Measurements from ENCODE around the gene TMEM135.
"Not testable (repeated sequence)": the region's sequence is repeated elsewhere in the genome, so short reads cannot be mapped to it uniquely, and the experiment has no call there.

TMEM135 gene

DNA sequence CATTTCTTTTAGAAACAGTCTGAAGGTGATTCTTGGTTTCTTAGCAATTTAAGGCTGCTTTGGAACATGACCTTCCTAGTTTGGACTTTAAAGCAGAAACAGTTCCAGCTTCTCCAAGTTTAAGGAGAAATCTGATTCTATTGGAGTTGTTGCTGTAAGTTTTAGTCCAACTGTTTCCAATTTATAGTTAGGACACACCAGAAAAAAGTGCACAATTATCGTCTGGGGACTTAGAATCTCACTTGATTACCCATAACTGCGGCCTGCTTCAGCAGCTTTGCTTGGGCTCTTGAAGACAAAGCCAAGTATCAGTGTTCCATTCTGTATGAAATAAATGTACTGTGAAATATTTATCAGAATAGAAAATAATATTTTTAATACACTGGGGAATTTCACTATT is 246.6 kb downstream of the TMEM135 start:
- no peak for TF ChIP-seq TAF1 (IDR thresholded peaks at IDR 0.05; ENCODE audit: borderline replicate concordance, low read depth, low read length)
- TF ChIP-seq POLR2AphosphoS5 (IDR thresholded peaks at IDR 0.05; ENCODE audit: low read depth, low read length), result no peak
- TF ChIP-seq POLR2A (IDR thresholded peaks at IDR 0.05; ENCODE audit: low read depth, low read length), result no peak
- DNase-seq (ENCODE audit: insufficient read length) (no peak), FAIRE-seq (no peak)

DNA sequence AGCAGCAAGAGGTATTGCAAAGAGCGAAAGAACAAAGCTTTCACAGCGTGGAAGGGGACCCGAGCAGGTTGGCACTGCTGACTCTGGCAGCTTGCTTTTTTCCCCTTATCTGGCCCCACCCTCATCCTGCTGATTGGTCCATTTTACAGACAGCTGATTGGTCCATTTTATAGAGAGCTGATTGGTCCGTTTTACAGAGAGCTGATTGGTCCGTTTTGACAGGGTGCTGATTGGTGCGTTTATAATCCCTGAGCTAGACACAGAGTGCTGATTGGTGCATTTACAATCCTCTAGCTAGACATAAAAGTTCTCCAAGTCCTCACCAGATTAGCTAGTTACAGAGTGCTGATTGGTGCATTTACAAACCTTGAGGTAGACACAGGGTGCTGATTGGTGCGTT is 247.9 kb downstream of the TMEM135 start:
- not testable (repeated sequence) for DNase-seq (ENCODE audit: insufficient read length); FAIRE-seq

DNA sequence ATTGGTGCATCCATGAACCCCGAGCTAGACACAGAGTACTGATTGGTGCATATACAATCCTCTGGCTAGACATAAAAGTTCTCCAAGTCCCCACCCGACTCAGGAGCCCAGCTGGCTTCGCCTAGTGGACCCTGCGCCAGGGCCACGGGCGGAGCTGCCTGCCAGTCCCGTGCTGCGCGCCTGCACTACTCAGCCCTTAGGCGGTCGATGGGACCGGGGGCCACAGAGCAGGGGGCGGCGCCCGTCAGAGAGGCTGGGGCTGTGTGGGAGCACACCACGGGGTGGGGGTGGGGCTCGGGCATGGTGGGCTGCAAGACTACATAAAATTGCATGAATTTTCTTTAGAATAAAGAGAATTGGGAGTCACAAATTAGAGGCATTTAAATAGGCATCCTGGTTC is 248.6 kb downstream of the TMEM135 start:
- TF ChIP-seq POLR2A (IDR thresholded peaks at IDR 0.05; ENCODE audit: low read depth, low read length) (no peak), TAF1 (IDR thresholded peaks at IDR 0.05; ENCODE audit: borderline replicate concordance, low read depth, low read length) (no peak), POLR2AphosphoS5 (IDR thresholded peaks at IDR 0.05; ENCODE audit: low read depth, low read length) (no peak)
- no peak for FAIRE-seq
- no peak for DNase-seq (ENCODE audit: insufficient read length)

DNA sequence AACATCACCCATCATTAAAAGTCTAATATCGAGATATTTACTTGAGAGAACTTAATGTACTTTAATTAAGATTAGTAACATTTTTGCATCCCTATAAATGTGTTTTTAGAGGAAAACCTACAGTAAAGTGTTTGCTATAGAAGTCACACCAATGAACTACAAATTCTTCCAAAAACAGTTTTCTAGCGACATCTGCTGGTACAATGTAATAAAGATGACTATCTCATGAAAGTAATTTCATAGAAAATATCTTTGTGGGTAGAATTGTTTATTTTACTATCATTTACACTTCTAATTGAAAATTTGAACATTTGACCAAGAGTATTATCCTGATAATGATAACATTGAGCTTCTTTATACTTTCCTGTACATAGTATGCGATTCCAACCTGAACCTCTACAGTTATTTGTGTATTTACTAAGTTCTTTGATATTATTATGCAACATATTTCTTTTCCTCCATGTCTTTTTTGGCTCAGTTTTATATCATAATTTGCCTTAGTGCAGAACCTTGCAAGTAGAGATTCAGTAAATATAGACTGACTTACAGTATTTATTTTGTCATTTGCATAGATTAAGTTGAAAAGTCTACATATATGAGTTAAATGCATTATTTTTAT is 252.7 kb downstream of the TMEM135 start:
- no peak for TF ChIP-seq POLR2AphosphoS5 (IDR thresholded peaks at IDR 0.05; ENCODE audit: low read depth, low read length)
- no peak for TF ChIP-seq POLR2A (IDR thresholded peaks at IDR 0.05; ENCODE audit: low read depth, low read length)
- FAIRE-seq, result no peak
- no peak for DNase-seq (ENCODE audit: insufficient read length)

DNA sequence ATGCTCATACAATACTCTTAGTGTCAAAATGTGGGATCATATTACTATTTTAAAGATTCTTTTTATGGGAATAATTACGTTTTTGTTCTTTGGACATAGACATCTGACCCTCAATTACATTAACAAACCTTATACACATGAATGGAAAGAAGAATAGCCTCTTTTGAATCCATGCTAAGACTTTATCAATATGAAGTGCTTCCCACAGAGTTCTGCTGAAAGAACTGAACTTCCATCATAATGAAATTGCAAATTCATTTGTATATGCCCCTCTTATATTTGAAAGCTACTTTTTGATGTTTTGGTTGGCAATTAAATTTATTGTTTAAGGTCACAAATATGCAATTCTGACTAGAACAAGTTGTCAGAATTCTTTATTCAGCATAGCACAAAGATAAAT is 254.9 kb downstream of the TMEM135 start:
- FAIRE-seq (no peak), DNase-seq (ENCODE audit: insufficient read length) (no peak)
- no peak for TF ChIP-seq POLR2AphosphoS5 (IDR thresholded peaks at IDR 0.05; ENCODE audit: low read depth, low read length)
- TF ChIP-seq POLR2A (IDR thresholded peaks at IDR 0.05; ENCODE audit: low read depth, low read length), result no peak
- TF ChIP-seq TAF1 (IDR thresholded peaks at IDR 0.05; ENCODE audit: borderline replicate concordance, low read depth, low read length), result no peak

GRCh38 chr11:87295237-87295636 is 257.5 kb downstream of the TMEM135 start:
- no peak for FAIRE-seq
- DNase-seq (ENCODE audit: insufficient read length), result no peak
- TF ChIP-seq POLR2AphosphoS5 (IDR thresholded peaks at IDR 0.05; ENCODE audit: low read depth, low read length) (no peak), TAF1 (IDR thresholded peaks at IDR 0.05; ENCODE audit: borderline replicate concordance, low read depth, low read length) (no peak), POLR2A (IDR thresholded peaks at IDR 0.05; ENCODE audit: low read depth, low read length) (no peak)

DNA sequence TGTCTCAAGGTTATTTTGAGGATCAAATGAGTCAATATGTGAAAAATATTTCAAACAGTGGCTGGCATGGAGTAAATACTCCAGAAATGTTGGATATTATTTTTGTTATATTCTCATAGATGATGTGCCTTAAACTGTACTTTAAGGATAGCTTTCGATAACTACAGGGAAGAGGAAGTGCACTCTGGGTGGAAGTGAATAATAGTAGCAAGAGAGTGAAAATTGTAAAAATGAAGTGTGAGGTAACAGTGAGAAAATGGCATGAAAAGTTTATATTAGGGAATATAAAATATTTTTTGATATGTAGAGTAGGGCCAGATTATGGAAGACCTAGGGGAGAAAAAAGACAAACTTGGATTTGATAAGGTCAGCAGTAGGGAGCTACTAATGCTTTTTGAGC is 258.9 kb downstream of the TMEM135 start:
- DNase-seq (ENCODE audit: insufficient read length) (no peak), FAIRE-seq (no peak)
- TF ChIP-seq POLR2A (IDR thresholded peaks at IDR 0.05; ENCODE audit: low read depth, low read length) (no peak), POLR2AphosphoS5 (IDR thresholded peaks at IDR 0.05; ENCODE audit: low read depth, low read length) (no peak), TAF1 (IDR thresholded peaks at IDR 0.05; ENCODE audit: borderline replicate concordance, low read depth, low read length) (no peak)

GRCh38 chr11:87298155-87298554 is 260.4 kb downstream of the TMEM135 start:
- TF ChIP-seq POLR2AphosphoS5 (IDR thresholded peaks at IDR 0.05; ENCODE audit: low read depth, low read length), result no peak
- no peak for TF ChIP-seq TAF1 (IDR thresholded peaks at IDR 0.05; ENCODE audit: borderline replicate concordance, low read depth, low read length)
- TF ChIP-seq POLR2A (IDR thresholded peaks at IDR 0.05; ENCODE audit: low read depth, low read length), result no peak
- no peak for DNase-seq (ENCODE audit: insufficient read length)
- no peak for FAIRE-seq

DNA sequence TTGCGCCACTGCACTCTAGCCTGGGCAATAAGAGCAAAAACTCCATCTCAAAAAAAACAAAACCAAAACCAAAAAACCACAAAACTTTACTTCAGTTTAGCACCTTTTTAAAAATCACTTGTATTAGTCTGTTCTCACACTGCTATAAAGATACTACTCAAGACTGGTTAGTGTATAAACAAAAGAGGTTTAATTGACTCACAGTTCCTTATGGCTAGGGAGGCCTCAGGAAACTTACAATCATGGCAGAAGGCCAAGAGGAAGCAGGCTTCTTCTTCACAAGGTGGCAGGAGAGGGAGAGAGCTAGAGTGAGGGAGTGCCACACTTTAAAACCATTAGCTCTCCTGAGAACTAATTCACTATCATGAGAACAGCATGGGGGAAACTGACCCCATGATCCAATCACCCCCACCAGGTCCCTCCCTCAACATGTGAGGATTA is 261.3 kb downstream of the TMEM135 start:
- FAIRE-seq, result no peak
- no peak for DNase-seq (ENCODE audit: insufficient read length)
- TF ChIP-seq POLR2A (IDR thresholded peaks at IDR 0.05; ENCODE audit: low read depth, low read length), result no peak
- no peak for TF ChIP-seq POLR2AphosphoS5 (IDR thresholded peaks at IDR 0.05; ENCODE audit: low read depth, low read length)
- TF ChIP-seq TAF1 (IDR thresholded peaks at IDR 0.05; ENCODE audit: borderline replicate concordance, low read depth, low read length), result no peak

DNA sequence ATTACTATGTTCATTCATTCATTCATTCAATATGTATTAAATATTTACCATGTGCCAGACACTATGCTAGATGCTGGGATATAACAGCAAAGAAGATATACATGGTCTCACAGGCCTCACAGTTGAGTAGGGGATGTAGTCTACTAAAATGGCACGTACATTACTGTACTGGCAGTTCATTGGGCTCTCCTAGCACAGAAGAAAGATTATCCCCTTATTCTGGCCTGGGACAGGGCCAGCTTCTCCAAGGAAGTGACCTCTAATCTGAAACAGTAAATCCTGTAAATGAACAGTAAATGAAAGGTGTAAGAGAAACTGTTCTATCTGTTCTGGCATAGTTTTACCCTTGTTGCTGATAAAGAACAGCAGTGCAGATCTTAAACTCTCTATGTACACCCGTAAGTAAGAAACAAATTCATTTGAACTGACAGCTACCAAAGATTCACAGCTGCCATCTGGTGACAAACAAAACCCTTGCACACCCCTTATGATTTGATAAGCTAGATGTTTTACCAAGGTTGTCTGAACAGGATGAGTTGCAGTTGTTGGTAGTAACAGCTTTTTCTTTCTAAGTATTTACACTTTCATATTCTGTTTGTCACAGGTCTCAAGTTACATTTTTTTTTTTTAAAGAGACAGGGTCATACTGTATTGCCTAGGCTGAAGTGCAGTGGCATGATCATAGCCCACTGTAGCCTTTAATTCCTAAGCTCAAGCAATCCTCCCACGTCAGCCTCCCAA is 263.1 kb downstream of the TMEM135 start:
- no peak for DNase-seq (ENCODE audit: insufficient read length)
- FAIRE-seq, result no peak
- TF ChIP-seq TAF1 (IDR thresholded peaks at IDR 0.05; ENCODE audit: borderline replicate concordance, low read depth, low read length) (no peak), POLR2AphosphoS5 (IDR thresholded peaks at IDR 0.05; ENCODE audit: low read depth, low read length) (no peak), POLR2A (IDR thresholded peaks at IDR 0.05; ENCODE audit: low read depth, low read length) (no peak)

DNA sequence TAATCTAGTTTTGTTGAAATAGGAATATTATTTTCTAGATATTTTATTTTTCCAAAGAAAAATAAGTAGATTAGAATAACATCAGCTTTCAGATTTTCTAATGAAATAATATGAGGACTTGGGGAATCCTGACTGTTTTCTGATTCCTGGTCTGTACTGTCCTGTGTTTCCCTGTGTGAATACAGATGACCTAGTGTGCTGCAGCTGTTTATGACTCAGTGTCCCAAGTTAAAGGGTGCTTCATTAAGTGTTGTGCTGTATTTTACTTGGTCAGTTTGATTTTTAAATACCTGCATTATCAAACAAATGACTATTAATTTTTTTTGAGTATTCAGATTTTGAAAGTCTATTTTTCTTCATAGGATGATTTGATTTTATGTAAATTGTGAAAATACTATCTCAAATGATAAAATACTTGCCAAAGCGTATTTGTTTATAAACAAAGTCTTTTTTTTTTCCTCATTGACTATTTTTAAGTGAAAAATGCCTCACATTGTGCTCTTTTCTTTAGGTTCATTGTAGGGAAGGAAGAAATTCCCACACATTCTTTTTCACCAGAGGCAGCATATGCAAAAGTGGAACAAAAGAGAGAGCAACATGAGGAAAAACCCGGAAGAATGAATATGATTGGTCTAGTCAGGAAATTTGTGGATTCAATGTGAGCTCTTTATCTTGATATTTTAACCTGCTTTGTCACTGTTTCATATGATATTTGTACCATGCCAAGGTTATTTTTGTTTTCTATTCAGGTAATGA is 264.2 kb downstream of the TMEM135 start:
- FAIRE-seq (no peak), DNase-seq (ENCODE audit: insufficient read length) (no peak)
- TF ChIP-seq POLR2AphosphoS5 (IDR thresholded peaks at IDR 0.05; ENCODE audit: low read depth, low read length), result no peak
- no peak for TF ChIP-seq TAF1 (IDR thresholded peaks at IDR 0.05; ENCODE audit: borderline replicate concordance, low read depth, low read length)
- TF ChIP-seq POLR2A (IDR thresholded peaks at IDR 0.05; ENCODE audit: low read depth, low read length), result no peak

DNA sequence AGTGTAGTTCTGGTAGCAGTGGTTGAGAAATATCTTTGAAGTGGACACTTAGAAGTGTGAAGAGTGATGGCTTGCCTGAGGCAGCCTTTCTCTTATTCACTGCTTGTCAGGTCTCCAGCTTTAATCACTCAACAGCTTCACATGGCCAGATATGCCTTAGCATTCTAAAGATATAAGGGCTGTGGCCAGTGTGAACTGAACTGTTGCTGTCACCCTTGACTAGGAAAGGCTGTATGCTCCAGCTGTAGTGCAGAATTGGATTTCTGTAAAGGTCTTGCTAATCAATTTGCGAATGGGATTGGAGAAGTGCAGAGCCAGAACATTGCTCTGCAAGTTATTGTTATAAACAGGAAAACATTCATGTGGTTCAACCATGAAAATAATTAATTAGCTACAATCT is 266.7 kb downstream of the TMEM135 start:
- TF ChIP-seq POLR2AphosphoS5 (IDR thresholded peaks at IDR 0.05; ENCODE audit: low read depth, low read length) (no peak), POLR2A (IDR thresholded peaks at IDR 0.05; ENCODE audit: low read depth, low read length) (no peak), TAF1 (IDR thresholded peaks at IDR 0.05; ENCODE audit: borderline replicate concordance, low read depth, low read length) (no peak)
- FAIRE-seq (no peak), DNase-seq (ENCODE audit: insufficient read length) (no peak)
